K562 (cell line): ENCODE results near the gene HAX1. TPM values are rescaled to one million over a fixed set of nuclear protein-coding genes. Genes with fewer than 3 reads are reported as not detected.
A peak's percentile ranks its signal among the peaks of the same experiment; 100 is the strongest.

Experiments used
- ATF1 ChIP-seq, 2 experiments: fragments of 450-650 bp in 1 of 2; IDR thresholded peaks; 2 replicates each; pipeline ENCODE4 v1.6.1; 2016; ENCODE audit warnings: missing compliant biosample characterization in 1 of 2, missing genetic modification characterization in 1 of 2
- DIDO1 ChIP-seq: fragments of 450-650 bp; IDR thresholded peaks from 2 replicates; pipeline ENCODE4 v1.6.1; 2016; ENCODE audit warnings: low read depth, missing biosample characterization, missing genetic modification characterization
- DMBX1 ChIP-seq: fragments of 250-450 bp; sonication (Bioruptor Pico); IDR thresholded peaks from 2 replicates; pipeline ENCODE4 v1.8.0; 2022; ENCODE audit warnings: inconsistent platforms, mild to moderate bottlenecking, moderate library complexity, borderline replicate concordance
- KAT2B ChIP-seq: IDR thresholded peaks from one replicate; pipeline ENCODE4 v1.6.1; 2012; ENCODE audit warnings: low read depth, mild to moderate bottlenecking, control low read depth, inconsistent platforms, low read length, moderate library complexity
- PPARD ChIP-seq: fragments of 250-450 bp; sonication (Bioruptor Pico); IDR thresholded peaks from 2 replicates; pipeline ENCODE4 v1.8.0; 2022; ENCODE audit warnings: inconsistent platforms, mild to moderate bottlenecking, moderate library complexity
- SRF ChIP-seq, 2 experiments: fragments of 250-450, 450-650 bp in 1 of 2; sonication (Bioruptor Pico) in 1 of 2; sonication (generic) in 1 of 2; formaldehyde crosslinking; IDR thresholded peaks; 2 replicates each; pipeline versions ENCODE4 v1.5.0 to v1.5.1; 2020 to 2022; ENCODE audit warnings: mild to moderate bottlenecking in 1 of 2, missing genetic modification reagents in 1 of 2
- STAG1 ChIP-seq: sonication (generic); formaldehyde crosslinking; IDR thresholded peaks from 2 replicates; pipeline ENCODE4 v1.5.0; 2020; ENCODE audit warnings: missing genetic modification reagents, borderline replicate concordance
- SUPT5H ChIP-seq: fragments of 450-650 bp; IDR thresholded peaks from 2 replicates; pipeline ENCODE4 v1.6.1; 2016
- TCFL5 ChIP-seq: fragments of 250-450 bp; sonication (Bioruptor Pico); conservative IDR thresholded peaks from 2 replicates; pipeline ENCODE4 v1.6.1; 2021; ENCODE audit warnings: mild to moderate bottlenecking, moderate library complexity, matching md5 sums
- WHSC1 ChIP-seq: IDR thresholded peaks from one replicate; pipeline ENCODE4 v1.6.1; 2012; ENCODE audit warnings: low read length, control low read depth, inconsistent platforms
- ZBED1 ChIP-seq: IDR thresholded peaks from 2 replicates; pipeline ENCODE4 v1.6.1; 2014
- ZNF24 ChIP-seq: fragments of 450-650 bp; IDR thresholded peaks from 2 replicates; pipeline ENCODE4 v1.6.1; 2016
- ZNF764 ChIP-seq: fragments of 250-450 bp; sonication (Bioruptor Pico); IDR thresholded peaks from 2 replicates; pipeline ENCODE4 v1.4.0; 2020; ENCODE audit warnings: low read depth, mild to moderate bottlenecking, moderate library complexity
- ZNF778 ChIP-seq: fragments of 450-650 bp; formaldehyde crosslinking; IDR thresholded peaks from 2 replicates; pipeline ENCODE4 v1.4.0; 2020; ENCODE audit warnings: mild to moderate bottlenecking, moderate library complexity
- polyA plus RNA-seq, 8 experiments: library from polyadenylated mRNA; depleted of rRNA in 4 of 8; stranded (reverse) in 5 of 8; unstranded in 3 of 8; fragments of >200 nt; fragmentation: Nextera tagmentation in 2 of 8; fragmentation: Illumina TruSeq in 1 of 8; extraction: Ambion mirVana in 2 of 8; extraction: Trizol in 1 of 8; gene quantifications; 2 replicates each; pipeline versions ENCODE4 v1.2.1 to v1.2.3, GENCODE V29; 2011 to 2014; ENCODE audit warnings: inconsistent platforms in 1 of 8, missing spikeins in 1 of 8
- total RNA-seq, 7 experiments: library from RNA; depleted of rRNA in 6 of 7; stranded (reverse); fragments of >200 nt in 6 of 7; fragmentation: Illumina TruSeq in 2 of 7; extraction: Trizol in 2 of 7; gene quantifications; 2 replicates each; pipeline versions ENCODE4 v1.2.1 to v1.2.3, GENCODE V29; 2011 to 2021; ENCODE audit warnings: low replicate concordance in 1 of 7
- TF ChIP-seq, protein P1 (sequence below): sonication (generic); formaldehyde crosslinking; IDR thresholded peaks from 2 replicates; pipeline ENCODE4 v1.8.1; 2023; ENCODE audit warnings: mild to moderate bottlenecking, missing genetic modification reagents
- TF ChIP-seq, protein P2 (sequence below): sonication (generic); formaldehyde crosslinking; IDR thresholded peaks from 2 replicates; pipeline ENCODE4 v1.8.1; 2023; ENCODE audit warnings: missing genetic modification reagents, mild to moderate bottlenecking, borderline replicate concordance
- TF ChIP-seq, protein P3 (sequence below): sonication (generic); formaldehyde crosslinking; IDR thresholded peaks from 2 replicates; pipeline ENCODE4 v1.8.1; 2023; ENCODE audit warnings: mild to moderate bottlenecking, missing genetic modification reagents
- TF ChIP-seq, protein P4 (sequence below): fragments of 450-650 bp; formaldehyde crosslinking; IDR thresholded peaks from 2 replicates; pipeline ENCODE4 v1.4.0; 2022; ENCODE audit warnings: missing genetic modification characterization

Gene HAX1
- total and polyA plus RNA-seq, 9 of the 15 experiments (the other 6 are each of a cell fraction or from before 2014, with no cell fraction given) = 143 to 492 (median 234) TPM

DNA sequence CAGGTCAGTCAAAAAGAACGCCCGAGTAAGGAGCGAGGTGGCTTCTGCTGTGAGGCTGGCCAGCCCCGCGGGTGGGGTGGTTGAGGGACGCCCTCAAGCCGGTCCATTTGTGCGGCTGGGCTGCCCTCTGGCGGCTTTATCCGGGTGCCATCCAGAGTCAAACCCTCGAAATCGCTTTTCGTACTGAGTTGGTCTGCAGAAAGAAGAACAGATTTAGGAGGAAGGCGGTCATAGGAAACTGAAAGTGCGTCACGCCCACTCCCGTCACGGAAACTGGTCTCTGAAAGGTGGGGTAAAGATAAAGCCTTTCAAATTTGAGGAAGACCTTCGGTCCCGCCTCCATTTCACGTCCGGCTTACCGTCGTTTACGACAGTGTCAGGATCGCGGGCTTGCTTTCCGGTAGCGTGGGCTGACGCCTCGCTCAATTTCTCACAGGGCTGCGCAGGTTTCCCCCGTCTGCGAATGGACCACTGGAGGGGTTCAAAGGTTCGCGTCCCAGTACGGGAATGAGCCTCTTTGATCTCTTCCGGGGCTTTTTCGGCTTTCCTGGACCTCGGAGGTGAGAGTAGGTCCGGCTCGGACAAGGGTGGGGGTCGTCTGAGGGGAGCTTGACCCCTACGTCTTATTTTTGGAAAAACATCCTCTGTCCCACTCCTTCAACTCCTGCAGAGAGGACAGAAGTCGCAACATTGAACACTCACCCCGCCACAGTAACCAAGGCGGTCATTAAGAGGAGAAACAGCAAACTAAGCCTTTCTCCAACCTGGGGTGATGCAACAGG is at the start of gene HAX1 (continued):
- TF ChIP-seq KAT2B = no peak
- peak; percentile 88; the same call in 1 of the 2 replicates for TF ChIP-seq STAG1 (CRISPR knock-in tag)
- TF ChIP-seq, protein P1, sequence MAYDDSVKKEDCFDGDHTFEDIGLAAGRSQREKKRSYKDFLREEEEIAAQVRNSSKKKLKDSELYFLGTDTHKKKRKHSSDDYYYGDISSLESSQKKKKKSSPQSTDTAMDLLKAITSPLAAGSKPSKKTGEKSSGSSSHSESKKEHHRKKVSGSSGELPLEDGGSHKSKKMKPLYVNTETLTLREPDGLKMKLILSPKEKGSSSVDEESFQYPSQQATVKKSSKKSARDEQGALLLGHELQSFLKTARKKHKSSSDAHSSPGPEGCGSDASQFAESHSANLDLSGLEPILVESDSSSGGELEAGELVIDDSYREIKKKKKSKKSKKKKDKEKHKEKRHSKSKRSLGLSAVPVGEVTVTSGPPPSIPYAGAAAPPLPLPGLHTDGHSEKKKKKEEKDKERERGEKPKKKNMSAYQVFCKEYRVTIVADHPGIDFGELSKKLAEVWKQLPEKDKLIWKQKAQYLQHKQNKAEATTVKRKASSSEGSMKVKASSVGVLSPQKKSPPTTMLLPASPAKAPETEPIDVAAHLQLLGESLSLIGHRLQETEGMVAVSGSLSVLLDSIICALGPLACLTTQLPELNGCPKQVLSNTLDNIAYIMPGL (CRISPR knock-in tag) = no peak
- no peak for TF ChIP-seq DMBX1 (CRISPR knock-in tag)
- no peak for TF ChIP-seq WHSC1
- no peak for TF ChIP-seq ZNF764 (CRISPR knock-in tag)
- TF ChIP-seq DIDO1 (tag) = 0 out of 2 replicates have a peak, but pooled peaks have one; percentile 76
- 0 out of 4 replicates have a peak, but pooled peaks of 1 of the 2 experiments have one; percentile 20 for TF ChIP-seq SRF (CRISPR knock-in tag; IDR thresholded peaks at IDR 0.05)
- no peak for TF ChIP-seq ATF1 (CRISPR knock-in tag; IDR thresholded peaks at IDR 0.05)
- peak; percentile 94 for TF ChIP-seq ATF1 (tag; IDR thresholded peaks at IDR 0.05)
- no peak for TF ChIP-seq ZBED1
- TF ChIP-seq, protein P2, sequence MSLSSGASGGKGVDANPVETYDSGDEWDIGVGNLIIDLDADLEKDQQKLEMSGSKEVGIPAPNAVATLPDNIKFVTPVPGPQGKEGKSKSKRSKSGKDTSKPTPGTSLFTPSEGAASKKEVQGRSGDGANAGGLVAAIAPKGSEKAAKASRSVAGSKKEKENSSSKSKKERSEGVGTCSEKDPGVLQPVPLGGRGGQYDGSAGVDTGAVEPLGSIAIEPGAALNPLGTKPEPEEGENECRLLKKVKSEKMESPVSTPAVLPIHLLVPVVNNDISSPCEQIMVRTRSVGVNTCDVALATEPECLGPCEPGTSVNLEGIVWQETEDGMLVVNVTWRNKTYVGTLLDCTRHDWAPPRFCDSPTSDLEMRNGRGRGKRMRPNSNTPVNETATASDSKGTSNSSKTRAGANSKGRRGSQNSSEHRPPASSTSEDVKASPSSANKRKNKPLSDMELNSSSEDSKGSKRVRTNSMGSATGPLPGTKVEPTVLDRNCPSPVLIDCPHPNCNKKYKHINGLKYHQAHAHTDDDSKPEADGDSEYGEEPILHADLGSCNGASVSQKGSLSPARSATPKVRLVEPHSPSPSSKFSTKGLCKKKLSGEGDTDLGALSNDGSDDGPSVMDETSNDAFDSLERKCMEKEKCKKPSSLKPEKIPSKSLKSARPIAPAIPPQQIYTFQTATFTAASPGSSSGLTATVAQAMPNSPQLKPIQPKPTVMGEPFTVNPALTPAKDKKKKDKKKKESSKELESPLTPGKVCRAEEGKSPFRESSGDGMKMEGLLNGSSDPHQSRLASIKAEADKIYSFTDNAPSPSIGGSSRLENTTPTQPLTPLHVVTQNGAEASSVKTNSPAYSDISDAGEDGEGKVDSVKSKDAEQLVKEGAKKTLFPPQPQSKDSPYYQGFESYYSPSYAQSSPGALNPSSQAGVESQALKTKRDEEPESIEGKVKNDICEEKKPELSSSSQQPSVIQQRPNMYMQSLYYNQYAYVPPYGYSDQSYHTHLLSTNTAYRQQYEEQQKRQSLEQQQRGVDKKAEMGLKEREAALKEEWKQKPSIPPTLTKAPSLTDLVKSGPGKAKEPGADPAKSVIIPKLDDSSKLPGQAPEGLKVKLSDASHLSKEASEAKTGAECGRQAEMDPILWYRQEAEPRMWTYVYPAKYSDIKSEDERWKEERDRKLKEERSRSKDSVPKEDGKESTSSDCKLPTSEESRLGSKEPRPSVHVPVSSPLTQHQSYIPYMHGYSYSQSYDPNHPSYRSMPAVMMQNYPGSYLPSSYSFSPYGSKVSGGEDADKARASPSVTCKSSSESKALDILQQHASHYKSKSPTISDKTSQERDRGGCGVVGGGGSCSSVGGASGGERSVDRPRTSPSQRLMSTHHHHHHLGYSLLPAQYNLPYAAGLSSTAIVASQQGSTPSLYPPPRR (CRISPR knock-in tag) = no peak; the same call in 1 of the 2 replicates
- TF ChIP-seq, protein P3, sequence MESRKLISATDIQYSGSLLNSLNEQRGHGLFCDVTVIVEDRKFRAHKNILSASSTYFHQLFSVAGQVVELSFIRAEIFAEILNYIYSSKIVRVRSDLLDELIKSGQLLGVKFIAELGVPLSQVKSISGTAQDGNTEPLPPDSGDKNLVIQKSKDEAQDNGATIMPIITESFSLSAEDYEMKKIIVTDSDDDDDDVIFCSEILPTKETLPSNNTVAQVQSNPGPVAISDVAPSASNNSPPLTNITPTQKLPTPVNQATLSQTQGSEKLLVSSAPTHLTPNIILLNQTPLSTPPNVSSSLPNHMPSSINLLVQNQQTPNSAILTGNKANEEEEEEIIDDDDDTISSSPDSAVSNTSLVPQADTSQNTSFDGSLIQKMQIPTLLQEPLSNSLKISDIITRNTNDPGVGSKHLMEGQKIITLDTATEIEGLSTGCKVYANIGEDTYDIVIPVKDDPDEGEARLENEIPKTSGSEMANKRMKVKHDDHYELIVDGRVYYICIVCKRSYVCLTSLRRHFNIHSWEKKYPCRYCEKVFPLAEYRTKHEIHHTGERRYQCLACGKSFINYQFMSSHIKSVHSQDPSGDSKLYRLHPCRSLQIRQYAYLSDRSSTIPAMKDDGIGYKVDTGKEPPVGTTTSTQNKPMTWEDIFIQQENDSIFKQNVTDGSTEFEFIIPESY (CRISPR knock-in tag) = peak; percentile 78
- TF ChIP-seq, protein P4, sequence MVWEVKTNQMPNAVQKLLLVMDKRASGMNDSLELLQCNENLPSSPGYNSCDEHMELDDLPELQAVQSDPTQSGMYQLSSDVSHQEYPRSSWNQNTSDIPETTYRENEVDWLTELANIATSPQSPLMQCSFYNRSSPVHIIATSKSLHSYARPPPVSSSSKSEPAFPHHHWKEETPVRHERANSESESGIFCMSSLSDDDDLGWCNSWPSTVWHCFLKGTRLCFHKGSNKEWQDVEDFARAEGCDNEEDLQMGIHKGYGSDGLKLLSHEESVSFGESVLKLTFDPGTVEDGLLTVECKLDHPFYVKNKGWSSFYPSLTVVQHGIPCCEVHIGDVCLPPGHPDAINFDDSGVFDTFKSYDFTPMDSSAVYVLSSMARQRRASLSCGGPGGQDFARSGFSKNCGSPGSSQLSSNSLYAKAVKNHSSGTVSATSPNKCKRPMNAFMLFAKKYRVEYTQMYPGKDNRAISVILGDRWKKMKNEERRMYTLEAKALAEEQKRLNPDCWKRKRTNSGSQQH (CRISPR knock-in tag) = no peak; the same call in 1 of the 2 replicates
- TF ChIP-seq TCFL5 (CRISPR knock-in tag) = no peak
- no peak for TF ChIP-seq PPARD (CRISPR knock-in tag)
- peak; percentile 81 for TF ChIP-seq SUPT5H
- no peak for TF ChIP-seq ZNF778 (CRISPR knock-in tag)
- peak; percentile 5; the same call in 1 of the 2 replicates for TF ChIP-seq ZNF24
